Stimulated activated CD4-positive, alpha-beta T cell treated with anti-CD3 and anti-CD28 coated beads, TNF-alpha, amount 100 ng/mL, for 24 hours (primary cell): ENCODE measurements around the gene DNAJB6.

Source experiments
- DNase-seq, 3 experiments: peaks; one replicate each; pipeline ENCODE4 v3.0.0-alpha.2; 2020; ENCODE audit warnings: low read depth in 3 of 3

Gene DNAJB6

DNA sequence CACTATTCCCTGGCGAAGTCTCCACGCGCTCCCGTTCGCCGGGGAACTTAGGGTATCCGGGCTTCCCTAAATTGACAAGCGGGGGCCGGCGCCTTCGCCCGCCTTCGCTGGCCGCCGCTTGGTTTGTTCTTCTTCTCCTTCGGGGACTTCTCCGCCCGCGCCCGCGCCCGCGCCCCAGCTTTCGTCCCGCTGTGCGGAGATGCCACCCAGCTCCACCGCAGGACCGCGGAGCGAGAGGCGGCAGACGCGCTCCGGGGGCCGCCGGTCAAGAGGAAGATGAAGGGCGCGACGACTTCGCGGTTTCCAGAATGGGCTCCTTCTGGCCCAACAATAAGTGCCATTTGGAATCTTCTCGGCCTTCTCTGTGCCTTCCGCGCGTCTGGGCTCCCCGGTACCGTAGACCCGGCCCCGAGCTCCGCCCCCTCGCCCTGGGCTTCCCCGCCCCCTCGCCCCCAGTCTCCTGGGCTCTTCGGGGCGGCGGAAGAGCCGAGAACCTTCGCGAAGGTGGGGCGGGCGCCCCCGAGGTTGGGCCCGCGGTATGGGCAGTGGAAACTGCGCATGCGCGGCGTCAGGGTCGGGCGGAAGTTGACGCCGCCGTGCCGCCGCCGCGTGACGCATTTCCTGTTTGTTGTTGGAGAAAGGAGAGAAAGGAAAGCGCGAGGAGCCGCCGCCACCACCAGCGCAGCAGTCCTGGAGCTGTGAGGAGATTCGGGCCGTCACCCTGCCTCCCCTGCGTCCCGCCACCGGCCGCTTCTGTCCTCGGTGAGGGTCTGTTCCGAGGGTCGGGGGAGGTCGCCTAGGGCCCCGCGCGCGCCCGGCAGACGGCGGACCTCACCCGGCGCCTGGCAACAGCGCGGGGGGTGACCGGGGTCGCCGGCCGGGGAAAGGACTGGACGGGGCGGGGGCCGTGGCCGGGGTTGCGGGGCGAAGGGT is at the start of gene DNAJB6:
Gene DNAJB6, plus strand, starts transcription at position 622 of the 933 bp plus-strand sequence. CDS start 21,569 bp downstream, outside the sequence.
- peak; percentile 88 to 94 (median 93) for DNase-seq

DNA sequence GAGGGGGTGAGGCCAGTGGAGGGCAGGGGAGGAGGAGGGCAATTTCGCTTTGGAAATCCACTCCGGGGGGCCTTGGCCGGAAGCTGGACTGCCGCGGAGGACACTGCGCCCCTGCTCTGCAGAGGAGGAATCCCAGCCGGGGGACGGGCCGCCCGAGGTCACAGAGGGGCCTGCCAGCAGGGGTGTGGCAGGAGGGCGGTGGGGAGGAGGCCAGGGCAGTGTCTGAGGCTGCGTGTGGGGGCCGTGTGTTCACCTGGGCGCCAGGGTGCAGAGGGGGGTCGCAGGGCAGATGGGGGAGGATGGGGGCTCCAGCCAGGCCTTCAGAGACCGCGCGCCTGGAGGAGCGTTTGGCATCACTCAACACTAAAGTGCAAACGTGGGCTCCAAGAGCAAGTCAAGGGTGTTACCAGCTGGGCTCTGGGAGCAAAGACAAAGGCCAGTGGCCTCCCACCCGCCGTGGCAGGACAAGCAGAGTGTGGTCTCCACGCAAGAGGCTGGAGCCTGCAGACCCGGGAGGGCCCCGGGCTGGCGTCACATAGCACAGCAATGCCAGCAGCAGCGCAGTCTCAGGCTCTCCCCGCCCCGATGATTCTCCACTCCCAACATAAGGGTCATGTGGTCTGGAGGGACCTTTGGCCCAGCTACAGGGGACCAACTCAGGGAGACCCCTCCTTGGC is 45.3 kb upstream of the DNAJB6 start:
- DNase-seq: no peak

DNA sequence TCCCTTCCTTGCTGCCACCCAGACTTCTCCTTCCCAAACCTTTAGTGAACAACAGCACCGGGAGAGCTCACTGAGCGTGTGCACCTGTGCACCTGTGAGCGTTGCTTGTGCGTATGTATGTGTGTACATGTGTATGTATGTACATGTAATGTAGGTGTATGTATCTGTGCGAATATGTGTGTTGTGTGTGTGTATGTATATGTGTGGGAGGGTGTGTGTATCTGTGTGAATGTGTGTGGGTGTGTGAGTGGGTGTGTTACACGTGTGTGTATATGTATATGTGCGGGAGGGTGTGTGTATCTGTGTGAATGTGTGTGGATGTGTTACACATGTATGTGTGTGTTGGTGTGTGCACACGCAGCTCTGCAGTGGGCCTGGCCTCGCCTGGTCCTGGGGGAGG is 44.5 kb upstream of the DNAJB6 start:
- no peak for DNase-seq

DNA sequence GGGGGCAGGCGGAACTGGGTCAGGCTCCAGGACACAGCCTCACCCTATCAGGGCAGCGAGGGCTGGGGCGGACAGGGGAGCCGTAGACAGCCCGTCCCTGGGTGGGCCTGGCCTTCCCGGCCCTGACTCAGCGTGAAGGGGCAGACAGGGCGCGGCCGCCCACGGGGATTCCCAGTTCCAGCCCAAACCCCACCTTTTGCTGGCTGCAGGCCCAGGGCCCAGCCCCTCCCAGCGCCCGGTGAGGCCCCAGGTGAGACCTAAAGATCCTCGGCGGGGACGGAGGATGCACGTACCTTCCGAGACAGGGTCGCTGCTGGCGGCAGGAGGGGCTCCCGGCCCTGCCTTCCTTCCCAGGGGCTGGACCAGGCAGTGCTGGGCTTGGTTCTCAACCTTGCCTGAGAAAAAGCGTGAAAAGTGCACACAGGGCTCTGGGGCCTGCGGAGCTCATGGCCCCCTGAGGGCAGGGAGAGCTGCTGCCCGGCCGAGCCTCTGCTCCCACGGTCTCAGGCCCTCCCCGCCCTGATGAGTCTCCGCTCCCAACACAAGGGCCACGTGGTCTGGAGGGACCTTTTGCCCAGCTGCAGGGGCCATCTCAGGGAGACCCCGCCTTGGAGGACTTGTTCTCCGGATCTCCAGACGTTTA is 43.9 kb upstream of the DNAJB6 start:
- DNase-seq: no peak

DNA sequence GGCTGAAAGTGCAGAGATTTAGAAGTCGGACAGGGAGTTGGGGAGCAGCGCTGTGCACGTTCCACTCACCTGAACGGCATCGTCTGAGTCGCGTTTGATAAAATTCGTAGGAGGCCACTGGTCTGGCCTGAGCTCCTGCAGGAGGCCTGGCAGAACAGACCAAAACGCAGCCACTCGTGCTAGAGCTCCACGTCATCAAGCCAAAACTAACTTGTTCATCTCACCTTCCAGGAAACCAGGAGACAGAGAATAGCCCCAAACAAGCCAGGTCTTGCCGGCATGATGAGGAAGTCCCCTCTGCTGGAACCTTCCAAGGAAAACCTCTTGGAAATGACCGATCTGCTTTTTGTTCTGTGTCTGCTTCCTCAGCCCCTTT is 43.4 kb upstream of the DNAJB6 start:
- no peak for DNase-seq

DNA sequence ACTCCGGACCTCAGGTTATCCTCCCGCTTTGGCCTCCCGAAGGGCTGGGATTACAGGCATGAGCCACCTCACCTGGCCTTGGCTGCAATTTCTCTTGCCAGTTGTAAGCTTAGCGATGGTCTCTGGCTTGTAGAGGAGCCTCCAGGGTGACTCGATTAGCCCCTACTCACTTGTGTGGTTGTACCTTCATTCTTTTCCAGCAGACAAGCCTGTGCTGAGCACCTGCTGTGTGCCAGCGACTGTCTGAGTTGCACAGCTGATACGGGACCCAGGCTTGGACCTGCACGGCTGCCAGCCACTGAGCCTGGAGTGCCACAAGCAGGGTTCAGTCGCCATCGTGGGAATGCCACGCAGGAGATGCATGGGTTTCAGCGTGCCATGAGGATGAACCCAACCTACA is 42.0 kb upstream of the DNAJB6 start:
- DNase-seq: no peak

DNA sequence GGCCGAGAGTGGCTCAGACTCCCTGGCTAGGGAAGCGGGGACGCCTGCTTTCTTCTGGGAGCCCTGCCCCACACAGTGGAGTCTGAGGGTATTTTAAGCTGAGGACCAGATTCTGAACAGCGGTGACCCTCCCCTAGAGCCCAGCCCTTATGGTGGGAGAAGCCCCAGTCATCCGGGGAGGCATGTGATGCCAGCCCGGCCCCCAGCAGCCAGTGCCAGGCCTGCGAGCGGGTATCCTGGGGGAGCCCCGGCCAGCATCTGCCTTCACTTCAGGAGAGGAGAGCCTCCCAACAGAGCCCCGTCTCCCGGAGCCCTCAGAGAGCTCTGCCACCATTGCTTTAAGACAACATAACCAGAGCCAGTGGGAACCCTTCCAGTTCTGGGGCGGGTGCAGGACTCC is 41.5 kb upstream of the DNAJB6 start:
- no peak for DNase-seq

DNA sequence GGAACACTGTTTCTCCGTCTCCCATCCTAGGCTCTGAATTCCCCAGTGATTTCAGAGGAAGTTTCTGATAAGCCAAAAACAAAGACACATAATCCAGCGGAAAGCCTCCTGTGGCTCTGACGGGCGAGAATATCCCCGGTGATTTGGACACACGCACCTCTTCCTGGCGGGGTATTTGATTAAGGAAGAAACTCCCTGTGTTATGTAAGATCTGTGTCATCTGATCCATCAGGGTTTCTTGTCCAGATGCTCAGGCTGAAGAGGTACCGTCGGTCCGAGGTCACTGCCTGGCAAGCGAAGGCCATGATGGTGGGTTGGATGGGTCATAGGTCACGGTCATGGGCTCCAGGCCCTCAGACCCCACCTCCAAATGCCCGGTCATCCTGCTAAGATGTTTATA is 39.6 kb upstream of the DNAJB6 start:
- DNase-seq: no peak

DNA sequence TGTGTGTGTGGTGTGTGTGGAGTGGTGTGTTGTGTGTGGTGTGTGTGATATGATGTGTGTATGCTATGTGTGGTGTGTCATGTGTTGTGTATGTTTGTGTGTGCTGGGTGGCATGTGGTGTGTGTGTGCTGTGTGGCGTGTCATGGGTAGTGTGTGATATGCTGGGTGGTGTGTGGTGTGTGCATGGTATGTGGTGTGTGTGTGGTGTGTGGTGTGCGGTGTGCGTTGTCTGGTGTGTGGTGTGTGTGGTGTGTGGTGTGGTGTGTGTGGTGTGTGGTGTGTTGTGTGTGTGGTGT is 37.5 kb upstream of the DNAJB6 start:
- no peak for DNase-seq

DNA sequence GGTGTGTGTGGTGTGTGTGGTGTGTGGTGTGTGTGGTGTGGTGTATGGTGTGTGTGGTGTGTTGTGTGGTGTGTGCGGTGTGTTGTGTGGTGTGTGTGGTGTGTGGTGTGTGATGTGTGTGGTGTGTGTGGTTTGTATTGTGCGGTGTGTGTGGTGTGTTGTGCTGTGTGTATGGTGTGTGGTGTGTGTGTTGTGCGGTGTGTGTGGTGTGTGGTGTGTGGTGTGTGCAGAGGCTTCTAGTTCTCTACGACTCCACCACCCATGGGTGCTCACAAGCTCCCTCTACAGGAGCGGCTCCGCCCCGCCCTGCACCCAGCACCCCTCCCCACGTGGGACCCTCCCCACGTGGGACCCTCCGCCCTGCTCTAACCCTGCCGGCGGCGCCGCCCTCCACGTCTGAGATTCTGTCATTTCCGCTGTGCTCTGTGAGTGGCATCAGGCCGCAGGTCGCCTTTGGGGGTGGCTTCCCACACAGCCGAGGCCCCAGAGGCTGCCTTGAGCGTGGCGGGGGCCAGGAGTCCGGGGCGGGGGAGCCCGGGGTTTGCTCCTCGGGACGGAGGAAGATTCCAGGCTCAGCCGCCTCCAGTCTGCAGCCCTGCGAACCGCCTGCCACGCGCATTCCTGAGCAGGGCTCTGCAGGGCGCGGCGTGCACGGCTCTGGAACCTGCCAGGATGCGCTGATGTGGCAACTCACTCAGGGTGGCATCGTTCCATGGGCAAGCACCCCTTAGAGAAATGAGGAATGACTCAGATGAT is 37.0 kb upstream of the DNAJB6 start:
- no peak for DNase-seq

DNA sequence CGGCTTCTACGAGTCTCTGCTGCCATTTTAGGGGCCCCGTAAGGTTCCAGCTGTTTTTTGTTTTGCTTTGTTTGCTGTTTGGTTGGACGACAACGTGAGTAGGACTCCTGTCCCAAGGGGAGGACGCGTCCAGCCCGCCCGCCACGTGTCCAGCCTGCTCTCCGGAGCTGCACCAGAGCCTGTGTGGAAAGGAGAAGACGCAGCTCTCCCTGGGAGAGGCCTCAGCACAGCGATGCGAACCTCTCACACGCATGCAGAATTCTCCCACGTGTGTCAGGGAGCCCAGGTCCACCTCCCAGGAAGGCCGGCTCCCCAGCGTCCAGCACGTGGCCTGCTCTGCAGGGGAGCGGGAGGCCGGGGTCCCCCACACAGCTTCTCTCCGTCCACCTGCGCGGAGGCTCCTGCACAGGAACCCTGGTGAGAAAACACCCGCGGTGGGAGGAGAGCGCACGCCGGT is 36.4 kb upstream of the DNAJB6 start:
- no peak for DNase-seq

DNA sequence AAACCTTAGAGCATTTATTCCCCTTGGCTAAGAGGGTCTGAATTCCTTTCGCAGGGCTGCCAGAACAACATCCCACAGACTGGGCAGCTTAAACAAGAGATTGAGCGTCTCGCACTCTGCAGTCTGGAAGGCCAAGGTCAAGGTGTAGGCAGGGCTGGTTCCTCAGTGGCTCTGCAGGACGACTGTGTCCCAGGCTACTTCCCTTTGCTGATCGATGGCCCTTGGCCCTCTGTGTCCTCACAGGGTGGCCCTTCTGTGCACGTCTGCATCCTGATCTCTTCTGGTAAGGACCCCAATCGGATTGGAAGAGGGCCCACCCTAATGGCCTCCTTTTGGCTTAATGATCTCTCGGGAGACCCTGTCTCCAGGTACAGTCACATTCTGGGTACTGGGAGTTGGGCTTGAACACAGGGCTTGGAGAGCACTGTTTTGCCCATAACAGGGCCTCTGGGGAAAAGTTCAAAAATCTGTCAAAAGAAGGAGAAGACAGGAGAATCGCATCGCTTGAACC is 35.1 kb upstream of the DNAJB6 start:
- no peak for DNase-seq

DNA sequence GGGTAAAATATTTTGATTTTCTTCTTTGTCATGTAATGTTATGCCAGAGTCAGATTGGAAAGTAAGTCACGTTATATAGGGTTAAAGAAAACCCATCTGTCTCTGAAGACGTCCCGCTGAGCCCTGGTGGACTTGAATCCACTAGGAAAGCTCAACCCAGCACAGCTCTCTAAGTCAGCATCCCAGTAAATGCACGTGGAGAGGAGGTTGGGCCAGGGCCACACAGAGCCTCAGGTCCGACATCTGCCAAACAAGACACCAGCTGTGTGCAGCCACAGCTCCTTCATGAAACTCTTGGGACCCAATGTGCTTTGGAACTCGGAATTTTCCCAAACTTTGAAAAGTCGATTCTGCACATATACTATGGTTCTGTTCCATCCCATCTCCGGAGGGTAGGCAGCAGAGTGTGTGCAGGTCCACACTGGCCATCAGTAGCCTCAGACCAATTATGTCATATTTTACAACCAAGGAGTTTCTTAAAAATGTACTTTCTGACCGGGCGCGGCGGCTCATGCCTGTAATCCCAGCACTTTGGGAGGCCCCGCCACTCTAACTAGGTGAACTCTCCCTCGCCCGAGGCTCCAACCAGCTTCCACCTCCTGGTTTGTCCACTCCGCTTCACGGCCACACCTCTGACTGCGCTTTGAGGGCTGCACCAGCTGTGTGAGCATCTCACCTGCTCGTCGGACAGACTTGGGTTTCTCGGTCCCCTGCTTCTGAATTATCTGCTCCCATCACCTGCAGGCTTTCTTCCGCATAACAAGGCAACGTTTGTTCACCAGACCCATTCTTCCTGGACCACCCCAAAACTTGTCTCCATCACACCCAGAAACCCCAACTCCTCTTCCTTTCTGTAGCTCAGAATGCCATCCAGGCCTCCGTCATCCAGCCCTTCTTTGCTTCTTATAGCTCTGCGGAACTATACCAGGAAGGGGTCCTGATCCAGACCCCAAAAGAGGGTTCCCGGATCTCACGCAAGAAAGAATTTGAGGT is 29.7 kb upstream of the DNAJB6 start:
- DNase-seq: no peak

DNA sequence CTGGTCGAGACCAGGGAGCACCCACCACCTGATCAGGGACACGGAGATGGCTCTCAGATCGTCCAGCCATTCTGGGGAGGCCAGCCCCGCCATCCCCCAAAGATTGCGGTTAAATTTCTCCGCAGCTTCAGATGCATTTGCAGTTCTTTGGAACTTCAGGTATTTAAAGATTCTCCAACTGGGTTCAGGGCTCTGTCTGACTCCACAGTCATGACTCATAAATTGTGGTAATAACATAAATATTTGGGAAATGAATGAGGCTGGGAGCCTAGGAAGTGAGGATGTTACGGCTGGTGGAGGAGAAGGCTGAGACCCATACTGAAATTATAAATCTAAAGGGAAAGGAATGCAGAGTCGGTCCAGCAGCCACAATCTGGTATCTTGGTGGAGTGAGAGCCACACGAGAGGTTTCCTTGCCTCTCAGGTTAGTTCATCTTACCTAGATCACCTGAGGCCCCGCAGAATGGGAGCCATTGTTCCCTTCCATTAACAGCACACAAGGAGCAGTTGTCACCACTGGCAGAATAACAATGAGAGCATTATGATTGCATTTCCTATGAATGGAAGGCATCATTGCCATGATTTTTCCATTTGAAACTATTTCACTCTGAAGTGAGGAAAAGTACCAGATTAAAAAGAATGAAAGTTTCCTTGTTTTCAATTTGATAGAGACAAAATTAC is 26.7 kb upstream of the DNAJB6 start:
- no peak for DNase-seq

DNA sequence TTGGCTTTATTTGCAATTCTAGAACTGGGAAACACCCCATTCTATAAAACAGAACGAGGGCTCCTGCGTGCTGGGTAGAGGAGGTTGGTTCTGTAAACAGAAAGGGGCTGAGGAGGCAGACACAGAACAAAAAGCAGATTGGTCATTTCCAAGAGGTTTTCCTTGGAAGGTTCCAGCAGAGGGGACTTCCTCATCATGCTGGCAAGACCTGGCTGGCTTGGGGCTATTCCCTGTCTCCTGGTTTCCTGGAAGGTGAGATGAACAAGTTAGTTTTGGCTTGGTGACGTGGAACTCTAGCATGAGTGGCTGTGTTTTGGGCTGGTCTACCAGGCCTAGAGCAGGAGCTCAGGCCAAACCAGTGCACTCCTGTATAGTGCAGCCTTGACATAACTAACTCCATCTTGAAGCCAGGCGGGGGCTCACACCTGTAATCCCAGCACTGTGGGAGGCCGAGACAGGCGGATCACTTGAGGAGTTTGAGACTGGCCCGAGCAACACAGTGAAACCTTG is 26.1 kb upstream of the DNAJB6 start:
- DNase-seq: no peak

DNA sequence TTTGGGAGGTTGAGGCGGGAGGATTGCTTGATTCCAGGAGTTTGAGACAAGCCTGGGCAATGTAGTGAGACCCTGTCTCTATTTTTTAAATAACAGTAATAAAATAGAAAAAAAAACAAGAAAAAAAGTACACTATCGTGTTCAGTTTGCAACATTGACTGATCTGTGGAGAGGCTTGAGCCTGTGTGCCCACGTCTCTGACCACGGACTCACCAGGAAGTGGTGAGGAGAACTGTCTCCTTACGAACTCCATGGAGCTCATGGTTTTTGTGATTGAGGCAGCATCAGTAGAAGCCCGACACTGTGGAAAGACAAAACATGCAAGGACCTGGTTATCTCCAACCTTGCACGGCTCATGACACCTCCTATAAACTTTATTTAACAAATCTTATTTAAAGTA is 23.9 kb upstream of the DNAJB6 start:
- no peak for DNase-seq

DNA sequence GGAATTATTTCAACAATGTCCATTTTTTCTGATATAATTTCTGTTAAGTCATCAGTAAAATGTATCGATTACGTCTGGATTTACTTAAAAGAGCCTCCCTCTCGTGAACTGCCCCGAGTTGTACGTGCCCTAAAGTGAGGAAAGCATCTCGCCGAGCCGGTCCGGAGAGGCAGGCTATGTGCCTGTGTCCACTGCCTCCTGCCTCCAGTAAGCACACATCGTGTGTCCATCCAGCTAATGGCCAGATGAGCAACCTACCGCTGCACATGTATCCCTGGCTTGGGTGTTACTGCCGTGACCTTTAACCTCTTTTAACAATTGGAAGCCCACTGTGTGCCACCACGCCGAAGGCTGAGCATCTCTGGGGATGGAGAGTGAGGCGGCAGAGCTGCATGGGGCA is 23.2 kb upstream of the DNAJB6 start:
- DNase-seq: no peak

DNA sequence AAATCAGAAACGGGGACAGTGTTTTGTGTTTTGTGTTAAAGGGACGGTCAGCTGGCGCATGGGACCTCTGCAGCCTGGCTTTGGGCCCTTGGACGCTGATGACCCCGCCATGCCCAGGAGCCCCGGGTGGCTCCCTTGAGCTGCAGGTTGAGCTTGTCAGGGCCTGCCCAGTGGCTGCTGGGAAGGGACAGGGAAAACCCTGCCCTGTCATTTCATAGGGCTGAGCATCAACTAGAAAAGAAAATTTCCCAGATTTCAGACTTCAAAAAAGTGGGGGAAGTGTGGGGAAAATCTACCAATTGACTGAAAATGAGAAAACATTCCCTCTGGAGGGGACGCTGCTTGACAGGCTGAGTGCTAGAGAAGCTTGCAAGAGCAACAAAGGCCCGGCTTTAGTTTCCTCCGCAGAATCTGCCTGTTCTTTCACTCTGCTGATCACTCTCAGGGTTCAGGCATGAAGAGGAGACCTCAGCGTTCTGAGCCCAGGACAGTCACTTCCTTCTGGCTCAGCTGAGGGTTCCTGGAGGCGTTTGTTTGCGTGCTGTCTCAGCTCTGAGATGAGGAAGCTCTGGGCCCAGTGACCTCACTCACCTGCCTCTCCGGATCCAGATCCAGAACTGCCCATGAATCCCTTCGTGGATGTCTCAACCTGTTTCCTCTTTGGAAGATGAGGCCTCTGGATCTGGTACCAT is 18.6 kb upstream of the DNAJB6 start:
- DNase-seq: peak in 1 of 3 experiments; percentile 11

DNA sequence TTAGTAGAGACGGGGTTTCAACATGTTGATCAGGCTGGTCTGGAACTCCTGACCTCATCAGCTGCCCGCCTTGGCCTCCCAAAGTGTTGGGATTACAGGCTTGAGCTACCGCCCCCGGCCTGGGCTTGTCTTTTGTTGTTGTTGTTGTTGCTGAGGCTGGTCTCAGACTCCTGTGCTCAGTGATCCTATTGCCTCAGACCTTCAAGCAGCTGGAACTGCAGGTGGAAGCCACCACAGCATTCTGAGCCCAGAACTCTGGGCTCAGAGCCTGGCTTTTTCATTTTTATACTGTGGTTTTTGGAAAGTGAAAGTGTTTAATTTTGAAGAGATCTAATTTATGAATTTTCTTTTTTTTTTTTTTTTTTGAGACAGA is 16.2 kb upstream of the DNAJB6 start:
- no peak for DNase-seq
